Activated CD4-positive, alpha-beta T cell treated with anti-CD3 and anti-CD28 coated beads, Interleukin-2, amount 10 ng/mL, durations not matched to agents 7 days and 5 days (primary cell): ENCODE measurements around the gene HRH1. TPM values are rescaled to one million over a fixed set of nuclear protein-coding genes. Genes with fewer than 3 reads are reported as not detected.
"Not testable (repeated sequence)": the region's sequence is repeated elsewhere in the genome, so short reads cannot be mapped to it uniquely, and the experiment has no call there.

Experiments
- CTCF ChIA-PET: fragments of 350-600 bp; sonication (Branson Sonifier 250); formaldehyde crosslinking; loops from one replicate; lab custom pipeline; 2021; ENCODE audit warnings: antibody characterized with exemption; lab: Charles Lee
- POLR2A ChIA-PET: fragments of 350-600 bp; sonication (Branson Sonifier 250); formaldehyde crosslinking; loops from one replicate; lab custom pipeline; 2021; ENCODE audit warnings: antibody characterized with exemption; lab: Charles Lee
- DNase-seq: peaks from one replicate; pipeline ENCODE4 v3.0.0-alpha.2; 2020
- H3K27ac Mint-ChIP-seq: one replicate; pipeline ENCODE4 v1.8.0; 2021; ENCODE audit warnings: mild to moderate bottlenecking, moderate library complexity, mixed read lengths
- H3K27me3 Mint-ChIP-seq: one replicate; pipeline ENCODE4 v1.8.0; 2021; ENCODE audit warnings: mixed read lengths
- H3K36me3 Mint-ChIP-seq: one replicate; pipeline ENCODE4 v1.8.0; 2021; ENCODE audit warnings: low read depth, mixed read lengths
- H3K4me1 Mint-ChIP-seq: one replicate; pipeline ENCODE4 v1.8.0; 2021; ENCODE audit warnings: mixed read lengths
- H3K4me3 Mint-ChIP-seq: one replicate; pipeline ENCODE4 v1.8.0; 2021; ENCODE audit warnings: mild to moderate bottlenecking, moderate library complexity, mixed read lengths
- H3K9me3 Mint-ChIP-seq: one replicate; pipeline ENCODE4 v1.8.0; 2021; ENCODE audit warnings: mixed read lengths
- total RNA-seq, 2 experiments: library from RNA; stranded (reverse); gene quantifications; one replicate each; pipeline ENCODE4 v1.2.3, GENCODE V29; 2021

Gene HRH1
- total RNA-seq, 2 experiments from 2014 or later = 0.25 to 0.27 TPM

DNA sequence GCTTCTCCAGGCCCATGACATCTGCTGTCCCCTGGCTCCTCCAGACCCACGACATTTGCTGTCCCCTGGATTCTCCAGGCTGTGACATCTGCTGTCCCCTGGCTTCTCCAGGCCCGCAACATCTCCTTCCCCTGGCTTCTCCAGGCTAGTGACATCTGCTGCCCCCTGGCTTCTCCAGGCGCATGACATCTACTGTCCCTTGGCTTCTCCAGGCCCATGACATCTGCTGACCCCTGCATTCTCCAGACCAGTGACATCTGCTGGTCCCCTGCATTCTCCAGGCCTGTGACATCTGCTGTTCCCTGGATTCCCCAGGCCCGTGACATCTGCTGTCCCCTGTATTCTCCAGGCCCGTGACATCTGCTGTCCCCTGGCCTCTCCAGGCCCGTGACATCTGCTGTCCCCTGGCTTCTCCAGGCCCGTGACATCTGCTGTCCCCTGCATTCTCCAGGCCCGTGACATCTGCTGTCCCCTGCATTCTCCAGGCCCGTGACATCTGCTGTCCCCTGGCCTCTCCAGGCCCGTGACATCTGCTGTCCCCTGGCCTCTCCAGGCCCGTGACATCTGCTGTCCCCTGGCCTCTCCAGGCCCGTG lies 12.6 kb downstream of the HRH1 start:
- CTCF ChIA-PET, H3K4me3 Mint-ChIP-seq, DNase-seq: not testable (repeated sequence)

GRCh38 chr3:11167590-11167989 lies 13.3 kb downstream of the HRH1 start:
- H3K4me1 Mint-ChIP-seq = no peaks in the 10 kb centered on the region
- POLR2A ChIA-PET = no interaction called here
- DNase-seq = no peak
- no peak overlapping the region for H3K27ac Mint-ChIP-seq
- H3K27me3 Mint-ChIP-seq = peaks cover 20% of the 10 kb centered on the region
- no peaks in the 10 kb centered on the region for H3K9me3 Mint-ChIP-seq
- CTCF ChIA-PET = no interaction called here
- no peaks in the 10 kb centered on the region for H3K36me3 Mint-ChIP-seq
- no peak overlapping the region for H3K4me3 Mint-ChIP-seq

More for the DNA sequence above, 12.6 kb downstream of the HRH1 start:
- peaks cover 20% of the 10 kb centered on the region for H3K27me3 Mint-ChIP-seq
- H3K27ac Mint-ChIP-seq, H3K9me3 Mint-ChIP-seq, POLR2A ChIA-PET, H3K36me3 Mint-ChIP-seq, H3K4me1 Mint-ChIP-seq: not testable (repeated sequence)

GRCh38 chr3:11168406-11168805 lies 14.1 kb downstream of the HRH1 start:
- Mint-ChIP-seq H3K4me3 (no peak overlapping the region), H3K4me1 (no peaks in the 10 kb centered on the region), H3K27me3 (peaks cover 18% of the 10 kb centered on the region), H3K36me3 (no peaks in the 10 kb centered on the region), H3K27ac (no peak overlapping the region), H3K9me3 (no peaks in the 10 kb centered on the region)
- no peak for DNase-seq
- ChIA-PET CTCF (no interaction called here), POLR2A (interaction anchor here (0.6 kb wide), 1 partner anchor 116 kb away, joined by 5 read pairs; no protein-coding TSS in a partner anchor)

DNA sequence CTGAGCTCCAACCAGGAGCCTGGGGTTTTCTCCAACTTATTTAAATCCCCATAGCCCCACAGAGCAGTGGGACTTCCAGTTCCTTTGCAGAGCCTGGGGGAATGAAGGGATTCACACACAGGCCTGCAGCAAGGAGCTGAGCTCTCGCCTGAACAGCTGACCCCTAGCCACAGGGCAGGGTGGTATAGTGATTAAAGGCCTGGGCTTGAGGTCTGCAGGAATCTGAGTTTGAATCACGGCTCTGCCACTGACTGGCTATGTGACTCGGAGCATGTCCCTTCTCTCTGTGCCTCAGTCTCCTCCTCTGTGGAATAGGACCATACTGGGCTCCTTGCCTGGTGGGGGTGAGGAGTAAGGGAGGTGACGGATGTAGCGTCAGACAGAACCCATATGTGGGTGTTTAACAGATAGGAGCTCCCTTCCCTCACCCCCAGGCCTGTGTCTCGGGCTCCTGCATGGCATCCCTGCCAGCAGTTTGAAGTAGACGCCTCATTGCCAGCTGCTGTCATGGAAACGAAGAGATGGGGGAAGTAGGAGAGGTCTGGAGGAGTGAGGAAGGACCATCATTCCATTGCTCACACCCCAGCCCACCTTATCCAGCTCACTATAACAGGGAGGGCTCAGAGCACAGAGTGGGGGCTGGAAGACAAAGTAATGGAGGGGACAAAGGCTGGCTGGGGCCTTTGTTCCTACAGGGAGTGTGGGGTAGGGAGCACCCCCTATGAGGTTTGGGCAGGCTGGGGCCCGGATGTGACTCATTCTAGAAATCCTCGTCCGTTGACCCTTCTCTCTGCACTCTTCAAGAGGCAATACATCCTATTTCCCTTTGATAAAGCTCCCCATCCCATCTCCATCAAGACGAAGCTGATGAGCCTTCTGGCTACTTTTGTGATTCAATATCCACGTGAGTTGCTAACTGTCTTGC lies 14.8 kb downstream of the HRH1 start:
- no peak for DNase-seq
- Mint-ChIP-seq H3K27ac (no peak overlapping the region), H3K4me3 (no peak overlapping the region), H3K27me3 (peaks cover 12% of the 10 kb centered on the region), H3K36me3 (no peaks in the 10 kb centered on the region), H3K4me1 (no peaks in the 10 kb centered on the region), H3K9me3 (no peaks in the 10 kb centered on the region)
- ChIA-PET POLR2A (interaction anchor here (0.6 kb wide), 1 partner anchor 115 kb away, joined by 5 read pairs; no protein-coding TSS in a partner anchor), CTCF (no interaction called here)

DNA sequence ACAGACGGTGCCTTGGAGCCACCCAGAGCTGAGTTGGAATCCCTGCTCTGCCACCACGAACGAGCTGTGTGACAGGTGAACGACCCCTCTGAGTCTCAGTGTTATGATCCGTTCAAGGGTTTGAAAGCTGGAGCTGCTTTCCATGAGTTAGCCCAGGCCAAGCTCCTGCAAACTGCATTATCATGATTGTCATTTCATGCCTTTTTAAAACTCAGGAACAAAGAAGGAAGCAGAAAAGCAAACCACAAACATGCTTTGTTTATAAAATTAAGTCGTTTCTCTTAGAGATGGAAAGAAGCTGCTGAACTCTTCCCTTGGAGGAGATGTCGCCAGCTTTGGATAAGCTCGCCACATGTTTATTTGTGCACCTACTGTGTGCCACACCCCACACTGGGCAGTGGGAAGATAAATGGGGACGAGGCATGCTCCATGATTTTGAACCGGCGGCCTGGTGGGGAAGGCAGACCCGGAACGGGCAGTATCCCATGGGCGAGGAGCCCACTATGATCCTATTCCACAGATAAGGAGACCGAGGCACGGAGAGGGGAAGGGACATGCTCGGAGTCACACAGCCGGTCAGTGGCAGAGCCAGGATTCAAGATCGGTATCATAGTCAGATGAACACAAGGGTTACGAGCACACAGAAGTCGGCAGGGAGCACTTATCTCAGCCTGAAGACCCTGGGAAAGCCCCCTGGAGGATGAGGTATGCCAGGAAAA lies 15.9 kb downstream of the HRH1 start:
- Mint-ChIP-seq H3K9me3 (no peaks in the 10 kb centered on the region), H3K4me3 (no peak overlapping the region), H3K4me1 (no peaks in the 10 kb centered on the region), H3K36me3 (no peaks in the 10 kb centered on the region), H3K27me3 (peaks cover 10% of the 10 kb centered on the region), H3K27ac (no peak overlapping the region)
- no peak for DNase-seq
- ChIA-PET CTCF (no interaction called here), POLR2A (no interaction called here)

DNA sequence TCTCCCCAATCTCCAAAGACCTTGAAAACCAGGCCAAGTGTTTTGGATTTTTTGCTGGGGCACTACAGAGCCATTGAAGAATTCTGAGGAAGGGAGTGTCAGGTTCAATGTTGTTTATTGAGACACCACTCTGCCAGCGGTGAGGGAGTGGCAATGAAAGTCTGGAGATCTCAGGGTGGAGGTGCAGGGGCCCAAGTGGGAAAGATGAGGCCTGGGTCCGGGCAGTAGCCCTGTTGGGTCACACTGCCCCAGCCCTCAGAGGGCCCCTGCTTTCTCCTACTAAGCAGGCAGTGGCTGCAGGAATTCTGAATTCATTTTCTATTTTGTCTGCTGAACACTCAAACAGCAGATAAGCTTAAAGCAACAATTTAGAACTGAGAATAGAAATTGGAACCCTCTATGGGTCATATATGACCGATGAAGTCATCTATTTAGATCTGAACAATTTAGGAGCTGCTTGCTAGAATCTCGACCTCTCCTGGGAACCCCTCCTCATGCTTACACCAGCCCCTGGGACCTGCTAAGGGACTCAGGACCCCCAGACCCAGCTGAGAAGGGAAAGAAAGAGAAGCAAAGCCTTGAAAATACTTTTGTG lies 17.9 kb downstream of the HRH1 start:
- Mint-ChIP-seq H3K36me3 (no peaks in the 10 kb centered on the region), H3K4me1 (no peaks in the 10 kb centered on the region), H3K27me3 (peaks cover 10% of the 10 kb centered on the region), H3K4me3 (no peak overlapping the region), H3K9me3 (no peaks in the 10 kb centered on the region), H3K27ac (no peak overlapping the region)
- ChIA-PET CTCF (interaction anchor here (1.5 kb wide), 1 partner anchor 17 kb away, joined by 4 read pairs; no protein-coding TSS in a partner anchor), POLR2A (no interaction called here)
- no peak for DNase-seq

- H3K36me3 Mint-ChIP-seq = no peaks in the 10 kb centered on the region
- no peak for DNase-seq
- H3K4me3 Mint-ChIP-seq = no peak overlapping the region
- H3K27ac Mint-ChIP-seq = no peak overlapping the region
- ChIA-PET CTCF (no interaction called here), POLR2A (no interaction called here)
- H3K9me3 Mint-ChIP-seq = no peaks in the 10 kb centered on the region
- peaks cover 10% of the 10 kb centered on the region for H3K27me3 Mint-ChIP-seq
- H3K4me1 Mint-ChIP-seq = no peaks in the 10 kb centered on the region
Measured at GRCh38 chr3:11173828-11174465, 19.7 kb downstream of the HRH1 start.

DNA sequence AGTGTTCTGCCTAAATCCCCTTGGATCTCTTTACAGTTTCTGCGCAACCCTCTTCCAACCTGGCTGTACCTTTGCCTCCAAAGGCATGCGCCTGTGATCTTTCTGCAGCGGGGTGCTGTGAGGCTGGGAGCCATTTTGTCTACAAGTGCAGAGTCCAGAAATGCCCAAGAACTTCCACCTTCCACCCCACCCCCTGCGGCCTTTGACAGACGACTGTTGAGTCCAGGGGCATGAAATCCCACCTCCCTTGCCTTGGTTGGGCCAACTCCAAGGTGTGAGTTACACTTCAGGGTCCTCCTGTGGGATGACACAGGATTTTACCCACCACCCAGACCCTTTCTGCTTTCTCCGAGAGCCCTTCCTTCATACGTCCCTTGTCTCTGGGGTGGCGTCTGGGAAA lies 24.1 kb downstream of the HRH1 start:
- ChIA-PET CTCF (no interaction called here), POLR2A (no interaction called here)

GRCh38 chr3:11184328-11184969 lies 30.2 kb downstream of the HRH1 start:
- CTCF ChIA-PET, DNase-seq, H3K4me3 Mint-ChIP-seq, H3K9me3 Mint-ChIP-seq, H3K4me1 Mint-ChIP-seq, H3K36me3 Mint-ChIP-seq, H3K27ac Mint-ChIP-seq: not testable (repeated sequence)
- peaks cover 11% of the 10 kb centered on the region for H3K27me3 Mint-ChIP-seq
- POLR2A ChIA-PET = interaction anchor here (0.7 kb wide), 1 partner anchor 57 kb away, joined by 4 read pairs; no protein-coding TSS in a partner anchor

More for the DNA sequence above, 24.1 kb downstream of the HRH1 start:
- Mint-ChIP-seq H3K27me3 (no peaks in the 10 kb centered on the region), H3K9me3 (no peaks in the 10 kb centered on the region), H3K27ac (no peak overlapping the region), H3K4me1 (no peaks in the 10 kb centered on the region), H3K36me3 (no peaks in the 10 kb centered on the region), H3K4me3 (no peak overlapping the region)
- DNase-seq = no peak

DNA sequence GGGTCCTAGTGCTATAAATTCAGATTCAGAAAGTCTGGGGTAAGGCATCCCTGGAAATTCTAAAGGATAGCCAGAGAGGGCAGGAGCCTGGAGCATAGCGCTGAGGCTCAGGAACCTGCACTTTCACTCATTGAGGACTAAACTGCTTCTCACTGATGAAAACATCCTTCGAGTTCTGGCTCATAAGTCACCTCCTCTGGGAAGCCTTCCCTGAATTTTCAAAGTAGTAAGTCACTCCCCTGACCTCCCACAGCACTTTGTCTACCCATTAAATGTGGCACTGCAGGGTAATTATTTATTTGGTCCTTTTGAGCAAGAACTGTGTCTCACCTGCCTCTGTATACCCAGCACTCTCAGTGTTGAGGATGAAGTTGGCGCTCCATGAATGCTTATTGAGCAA lies 30.9 kb downstream of the HRH1 start:
- Mint-ChIP-seq H3K9me3 (no peaks in the 10 kb centered on the region), H3K27ac (no peak overlapping the region), H3K36me3 (no peaks in the 10 kb centered on the region), H3K27me3 (peaks cover 15% of the 10 kb centered on the region), H3K4me3 (no peak overlapping the region), H3K4me1 (no peaks in the 10 kb centered on the region)
- ChIA-PET POLR2A (interaction anchor here (0.7 kb wide), 1 partner anchor 56 kb away, joined by 4 read pairs; no protein-coding TSS in a partner anchor), CTCF (no interaction called here)
- DNase-seq = no peak

DNA sequence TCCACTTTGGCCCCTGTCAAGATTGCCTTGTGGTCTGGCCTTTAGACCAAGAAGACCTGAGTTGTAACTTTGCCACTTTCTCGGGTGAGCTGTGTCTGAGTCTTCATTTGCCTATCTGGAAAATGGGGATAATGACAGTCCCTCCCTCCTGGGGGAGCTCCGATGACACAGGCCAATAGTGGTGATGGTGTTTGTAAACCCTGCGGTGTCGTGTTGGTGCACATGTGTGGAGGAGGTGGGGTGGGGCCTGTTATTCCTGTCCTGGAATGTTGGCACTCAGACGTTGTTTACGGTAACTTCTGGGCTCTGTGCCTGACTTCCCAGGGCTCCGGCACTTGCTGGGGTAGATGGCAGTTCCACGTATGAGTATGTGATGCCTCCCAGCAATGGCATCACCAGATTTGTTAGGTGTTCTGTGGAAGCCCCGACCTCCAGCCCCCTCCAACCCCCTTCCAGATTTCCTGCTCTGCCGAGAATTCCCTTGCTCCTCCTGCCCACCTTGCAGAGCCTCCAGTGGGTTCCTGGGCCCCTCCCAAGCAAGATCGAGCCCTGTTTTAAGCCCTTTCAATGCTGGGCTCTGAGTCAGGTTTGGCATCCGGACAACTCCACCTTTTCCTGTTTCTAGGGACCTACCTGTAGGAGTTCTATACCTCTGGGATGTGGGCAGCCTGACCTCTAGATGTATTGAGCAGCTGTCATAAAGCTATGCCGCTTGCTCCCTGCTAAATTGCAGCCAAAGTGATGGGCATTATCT lies 31.4 kb downstream of the HRH1 start:
- Mint-ChIP-seq H3K27ac (no peak overlapping the region), H3K4me3 (no peak overlapping the region), H3K27me3 (peaks cover 15% of the 10 kb centered on the region), H3K4me1 (no peaks in the 10 kb centered on the region), H3K36me3 (no peaks in the 10 kb centered on the region), H3K9me3 (no peaks in the 10 kb centered on the region)
- no peak for DNase-seq
- ChIA-PET CTCF (no interaction called here), POLR2A (no interaction called here)
